Keratinocyte (primary cell): ENCODE measurements around the gene WWC1. TPM values are rescaled to one million over a fixed set of nuclear protein-coding genes. Genes with fewer than 3 reads are reported as not detected.
A peak's percentile ranks its signal among the peaks of the same experiment; 100 is the strongest.

Source experiments
- DNase-seq: peaks from one replicate; pipeline ENCODE4 v3.0.0-alpha.2; 2011; ENCODE audit warnings: low read depth, missing footprints, low spot score
- FAIRE-seq: peaks from 2 replicates; lab custom pipeline; 2011; peaks lifted over from hg19 to GRCh38; lab: Jason Lieb, UNC
- H2AFZ ChIP-seq: 2 replicates; pipeline ENCODE4 v1.6.0; 2012; ENCODE audit warnings: low read length, control low read depth, inconsistent platforms; ENCODE audit not compliant: control insufficient read depth
- H3K27ac ChIP-seq: 2 replicates; pipeline ENCODE4 v1.5.1; 2011; ENCODE audit warnings: low read length; ENCODE audit not compliant: control insufficient read depth, insufficient read depth
- H3K27me3 ChIP-seq: 3 replicates; pipeline ENCODE4 v1.6.0; 2011; ENCODE audit warnings: low read length; ENCODE audit not compliant: control insufficient read depth, insufficient read depth; ENCODE audit errors: extremely low read depth
- H3K36me3 ChIP-seq, 2 experiments: 2 replicates in 1 of 2; 3 replicates in 1 of 2; pipeline ENCODE4 v1.5.1; 2011; ENCODE audit warnings: low read length in 2 of 2, mild to moderate bottlenecking in 1 of 2; ENCODE audit not compliant: control insufficient read depth in 2 of 2, insufficient read depth in 2 of 2; ENCODE audit errors: extremely low read depth in 1 of 2
- H3K4me1 ChIP-seq: 3 replicates; pipeline ENCODE4 v1.5.1; 2011; ENCODE audit warnings: low read length; ENCODE audit not compliant: control insufficient read depth, insufficient read depth; ENCODE audit errors: extremely low read depth
- H3K4me2 ChIP-seq: 3 replicates; pipeline ENCODE4 v1.6.0; 2011; ENCODE audit warnings: low read depth, low read length; ENCODE audit not compliant: control insufficient read depth, insufficient read depth; ENCODE audit errors: extremely low read depth
- H3K4me3 ChIP-seq, 3 experiments: fragments of 200-600 bp in 1 of 3; sonication (generic) in 1 of 3; 2 replicates in 2 of 3; 3 replicates in 1 of 3; pipeline ENCODE4 v1.5.1; 2011 to 2016; ENCODE audit warnings: low read length in 3 of 3, mild to moderate bottlenecking in 3 of 3, control low read depth in 2 of 3, inconsistent platforms in 1 of 3, low read depth in 1 of 3, mixed read lengths in 1 of 3, mixed run types in 1 of 3, moderate library complexity in 1 of 3; ENCODE audit not compliant: control insufficient read depth in 2 of 3, insufficient read depth in 2 of 3; ENCODE audit errors: extremely low read depth in 1 of 3
- H3K79me2 ChIP-seq: 2 replicates; pipeline ENCODE4 v1.6.0; 2012; ENCODE audit warnings: low read length; ENCODE audit not compliant: control insufficient read depth, insufficient read depth
- H3K9ac ChIP-seq: 3 replicates; pipeline ENCODE4 v1.6.0; 2011; ENCODE audit warnings: low read length; ENCODE audit not compliant: control insufficient read depth, insufficient read depth; ENCODE audit errors: extremely low read depth
- H3K9me1 ChIP-seq: 3 replicates; pipeline ENCODE4 v1.6.0; 2011; ENCODE audit warnings: low read length; ENCODE audit not compliant: control insufficient read depth, insufficient read depth; ENCODE audit errors: extremely low read depth
- H3K9me3 ChIP-seq: 2 replicates; pipeline ENCODE4 v1.5.1; 2012; ENCODE audit warnings: low read depth, low read length; ENCODE audit not compliant: control insufficient read depth
- H4K20me1 ChIP-seq: 3 replicates; pipeline ENCODE4 v1.6.0; 2011; ENCODE audit warnings: low read length; ENCODE audit not compliant: control insufficient read depth, insufficient read depth; ENCODE audit errors: extremely low read depth
- CTCF ChIP-seq, 3 experiments: IDR thresholded peaks in 1 of 3; conservative IDR thresholded peaks in 1 of 3; optimal IDR thresholded peaks in 1 of 3; 2 replicates in 2 of 3; 3 replicates in 1 of 3; pipeline versions ENCODE3 to v1.5.1; 2011; ENCODE audit warnings: low read length in 3 of 3, mild to moderate bottlenecking in 3 of 3, moderate library complexity in 2 of 3, control low read depth in 1 of 3, inconsistent platforms in 1 of 3; ENCODE audit not compliant: insufficient read depth in 2 of 3; ENCODE audit errors: extremely low read depth in 1 of 3
- EZH2 ChIP-seq: IDR thresholded peaks from one replicate; pipeline ENCODE4 v1.6.1; 2012; ENCODE audit warnings: inconsistent platforms, mild to moderate bottlenecking, low read length, moderate library complexity
- dilution Hi-C: fragments of 300-500 bp; cut with MboI; formaldehyde crosslinking; loops from one replicate; pipeline ENCODE4 v1.7.0; 2020; ENCODE audit warnings: low sequenced_read_pairs; ENCODE audit not compliant: extremely low pct_ligation_motif_present
- polyA plus RNA-seq, 5 experiments: library from polyadenylated mRNA; depleted of rRNA in 3 of 5; stranded (reverse) in 3 of 5; stranded (forward) in 1 of 5; unstranded in 1 of 5; fragments of >200 nt; gene quantifications; 1 replicate in 1 of 5; 2 replicates in 3 of 5; 3 replicates in 1 of 5; pipeline versions ENCODE4 v1.2.1 to v1.2.3, GENCODE V29; 2011 to 2012; ENCODE audit warnings: missing spikeins in 2 of 5, low read depth in 1 of 5, low replicate concordance in 1 of 5

The WWC1 gene
- polyA plus RNA-seq, 1 donor (not counting 4 experiments of a cell fraction or from before 2014, with no cell fraction given) = 19.8 TPM

GRCh38 chr5:168305281-168305680, 13.8 kb downstream of the WWC1 start:
- no peak overlapping the region for H3K27ac ChIP-seq
- no peak overlapping the region for H3K4me3 ChIP-seq
- DNase-seq = no peak
- H3K27me3 ChIP-seq = no peaks in the 10 kb centered on the region
- TF ChIP-seq EZH2 = no peak
- peaks cover 74% of the 10 kb centered on the region for H3K79me2 ChIP-seq
- no peak overlapping the region for H2AFZ ChIP-seq
- peaks cover 13% of the 10 kb centered on the region for H3K9me1 ChIP-seq
- dilution Hi-C loops = no loop called here
- H3K4me1 ChIP-seq = peaks cover 31% of the 10 kb centered on the region
- no peaks in the 10 kb centered on the region for H3K36me3 ChIP-seq
- H3K9me3 ChIP-seq = no peaks in the 10 kb centered on the region
- no peak overlapping the region for H3K9ac ChIP-seq
- H4K20me1 ChIP-seq = peaks cover 2% of the 10 kb centered on the region
- H3K4me2 ChIP-seq = no peak overlapping the region
- no peak for FAIRE-seq

GRCh38 chr5:168307022-168307421, 15.6 kb downstream of the WWC1 start:
- dilution Hi-C loops = no loop called here
- Histone ChIP-seq H3K9ac (no peak overlapping the region), H3K27me3 (no peaks in the 10 kb centered on the region), H3K79me2 (peaks cover 70% of the 10 kb centered on the region), H2AFZ (no peak overlapping the region), H3K9me1 (peaks cover 11% of the 10 kb centered on the region), H3K4me3 (no peak overlapping the region), H3K9me3 (no peaks in the 10 kb centered on the region), H3K36me3 (peaks cover 0 to 1% of the 10 kb centered on the region in 2 experiments), H3K27ac (no peak overlapping the region), H4K20me1 (no peaks in the 10 kb centered on the region), H3K4me2 (no peak overlapping the region), H3K4me1 (peaks cover 14% of the 10 kb centered on the region)
- DNase-seq (no peak), FAIRE-seq (peak; percentile 36)
- TF ChIP-seq CTCF (optimal IDR thresholded peaks at IDR 0.05 in 1 of 3, IDR thresholded peaks at IDR 0.05 in 1 of 3, conservative IDR thresholded peaks at IDR 0.05 in 1 of 3; ENCODE audit: extremely low read depth in 1 of 3, insufficient read depth in 2 of 3, low read length in 3 of 3) (no peak), EZH2 (no peak)
